Kidney (tissue), 14 donors: Measurements from ENCODE around the gene VSNL1. TPM values are rescaled to one million over a fixed set of nuclear protein-coding genes. Genes with fewer than 3 reads are reported as not detected.

Experiments used
- DNase-seq, 5 donors: peaks; one replicate each; pipeline ENCODE4 v3.0.0-alpha.2; 2013 to 2020
- FAIRE-seq: peaks from 2 replicates; lab custom pipeline; 2012; peaks lifted over from hg19 to GRCh38; lab: Jason Lieb, UNC
- H3K27ac ChIP-seq, 2 donors: one replicate each; pipeline ENCODE4 v1.7.0; 2013; ENCODE audit warnings: low read depth in 2 of 2, low read length in 2 of 2, inconsistent platforms in 1 of 2
- H3K27me3 ChIP-seq: one replicate; pipeline ENCODE4 v1.7.1; 2013; ENCODE audit warnings: low read length, inconsistent platforms; ENCODE audit not compliant: control insufficient read depth, insufficient read depth
- H3K36me3 ChIP-seq, 3 donors: one replicate each; pipeline versions ENCODE4 v1.7.0 to v1.7.1; 2013; ENCODE audit warnings: low read length in 3 of 3, control low read depth in 1 of 3, inconsistent platforms in 1 of 3; ENCODE audit not compliant: insufficient read depth in 3 of 3, control insufficient read depth in 2 of 3
- H3K4me1 ChIP-seq, 3 donors: one replicate each; pipeline versions ENCODE4 v1.7.0 to v1.7.1; 2013; ENCODE audit warnings: low read length in 3 of 3, inconsistent platforms in 1 of 3, low read depth in 1 of 3; ENCODE audit not compliant: control insufficient read depth in 2 of 3, insufficient read depth in 2 of 3
- H3K4me3 ChIP-seq, 3 donors: one replicate each; pipeline versions ENCODE4 v1.7.0 to v1.8.1; 2013; ENCODE audit warnings: low read length in 3 of 3, control low read depth in 1 of 3, inconsistent platforms in 1 of 3
- H3K9ac ChIP-seq, 3 donors: one replicate each; pipeline versions ENCODE4 v1.7.0 to v1.7.1; 2013; ENCODE audit warnings: low read length in 3 of 3, control low read depth in 1 of 3, inconsistent platforms in 1 of 3
- H3K9me3 ChIP-seq, 3 donors: one replicate each; pipeline versions ENCODE4 v1.7.0 to v1.7.1; 2013; ENCODE audit warnings: low read length in 3 of 3, control low read depth in 1 of 3, inconsistent platforms in 1 of 3; ENCODE audit not compliant: control insufficient read depth in 2 of 3, insufficient read depth in 1 of 3
- CTCF ChIP-seq: IDR thresholded peaks from 3 replicates; pipeline ENCODE4 v1.5.1; 2012; ENCODE audit warnings: mild to moderate bottlenecking, moderate library complexity, borderline replicate concordance; ENCODE audit not compliant: insufficient read depth; ENCODE audit errors: extremely low read depth
- intact Hi-C: fragments of 100-400 bp; cut with DNase I; formaldehyde crosslinking; loops from one replicate; pipeline ENCODE4 v1.11.1; 2022
- polyA plus RNA-seq: library from polyadenylated mRNA; stranded (reverse); fragments of 350-450 nt; fragmentation: Illumina TruSeq; extraction: RNeasy Lipid Tissue Mini Kit (QIAGEN cat#74804); gene quantifications from one replicate; pipeline ENCODE4 v1.2.3, GENCODE V29; 2014; ENCODE audit warnings: low read depth, low replicate concordance; ENCODE audit not compliant: insufficient read depth
- total RNA-seq: library from RNA; stranded (reverse); fragmentation: NEBNext Ultra II Directional; extraction: Animal tissue kit (Norgen Biotek cat#: 25700); gene quantifications from one replicate; pipeline ENCODE4 v1.2.1, GENCODE V29; 2021
- donor health status: control.
- donor health status: control.
- donor health status: control.
- donor health status: control.
- donor health status: control.
- donor health status: DM: yes; HTN: yes; CAD: no.
- donor health status: Normal renal cell carcinoma (clear cell type).

The VSNL1 gene
- total and polyA plus RNA-seq, 2 donors from 2014 or later = 0.44 to 1.0 TPM

- Histone ChIP-seq H3K36me3 (peaks cover 0 to 3% (median 0%) of the 10 kb centered on the region in 3 donors), H3K9ac (no peak overlapping the region), H3K27me3 (no peaks in the 10 kb centered on the region), H3K4me3 (no peak overlapping the region), H3K4me1 (no peaks in the 10 kb centered on the region), H3K27ac (no peak overlapping the region), H3K9me3 (no peaks in the 10 kb centered on the region)
- intact Hi-C loops = no loop called here
- TF ChIP-seq CTCF = no peak
- FAIRE-seq (no peak), DNase-seq (no peak)
Observed at GRCh38 chr2:17674817-17675216, 134.3 kb downstream of the VSNL1 start.

- DNase-seq (no peak), FAIRE-seq (no peak)
- Histone ChIP-seq H3K9ac (no peak overlapping the region), H3K9me3 (no peaks in the 10 kb centered on the region), H3K4me3 (no peak overlapping the region), H3K27ac (no peak overlapping the region), H3K36me3 (peaks cover 0 to 2% (median 0%) of the 10 kb centered on the region in 3 donors), H3K27me3 (no peaks in the 10 kb centered on the region), H3K4me1 (no peaks in the 10 kb centered on the region)
- TF ChIP-seq CTCF = no peak
- intact Hi-C loops = no loop called here
Observed at GRCh38 chr2:17680119-17680518, 139.6 kb downstream of the VSNL1 start.

DNA sequence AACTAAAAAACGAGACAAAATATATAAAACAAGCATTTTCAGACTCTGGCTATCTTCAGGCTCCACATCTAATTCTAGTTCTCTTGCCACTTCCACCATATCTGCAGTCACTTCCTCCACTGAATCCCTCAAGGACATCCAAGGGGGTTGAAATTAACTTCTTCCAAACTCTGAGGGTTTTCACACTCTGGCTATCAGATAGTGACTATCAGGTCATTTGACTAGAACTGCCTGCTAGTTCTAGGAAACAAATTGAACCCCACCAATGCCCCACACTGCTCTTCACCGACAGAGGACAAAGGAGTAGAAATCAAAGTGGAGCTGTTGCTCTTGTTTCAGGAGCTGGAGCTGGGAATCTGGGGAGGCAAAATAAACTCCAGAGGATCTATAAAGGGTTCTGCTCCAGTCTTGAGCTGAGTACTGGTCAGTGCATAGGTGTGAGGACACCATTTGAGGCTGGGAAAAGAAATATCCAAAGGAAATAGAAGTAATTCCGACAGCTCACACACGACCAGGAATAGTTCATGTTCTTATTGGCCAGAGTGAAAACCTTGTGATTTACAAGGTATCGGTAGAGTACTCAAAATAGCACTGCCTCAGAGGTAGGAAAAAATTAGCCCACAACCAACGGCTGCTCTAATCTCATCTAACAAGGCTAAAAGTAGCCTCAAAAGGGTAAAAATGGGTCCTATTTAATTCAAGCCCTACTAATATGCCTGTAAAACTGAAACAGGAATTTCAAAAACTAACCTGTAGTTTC, 141.8 kb downstream of the VSNL1 start:
- H3K4me1 ChIP-seq = no peaks in the 10 kb centered on the region
- no peak overlapping the region for H3K9ac ChIP-seq
- no peaks in the 10 kb centered on the region for H3K27me3 ChIP-seq
- H3K36me3 ChIP-seq = peaks cover 0 to 5% (median 1%) of the 10 kb centered on the region in 3 donors
- TF ChIP-seq CTCF = no peak
- no peak for FAIRE-seq
- no peak overlapping the region for H3K27ac ChIP-seq
- intact Hi-C loops = no loop called here
- H3K4me3 ChIP-seq = no peak overlapping the region
- no peak for DNase-seq
- H3K9me3 ChIP-seq = no peaks in the 10 kb centered on the region
